GM21381 (cell line): ENCODE results near the gene PCDH9.

Experiments
- ATAC-seq: cut with Tn5 transposase; IDR thresholded peaks from one replicate; pipeline ENCODE4 v1.9.1; 2021; ENCODE audit warnings: mild to moderate bottlenecking, moderate library complexity; ENCODE audit not compliant: unreplicated experiment

Gene PCDH9

GRCh38 chr13:67090856-67091255 is 139.3 kb downstream of the PCDH9 start:
- ATAC-seq: no peak

- no peak for ATAC-seq
Measured at GRCh38 chr13:67087527-67087926, 142.6 kb downstream of the PCDH9 start.

- ATAC-seq: no peak
Measured at GRCh38 chr13:67086260-67086659, 143.9 kb downstream of the PCDH9 start.

- no peak for ATAC-seq
Measured at GRCh38 chr13:67084066-67084465, 146.1 kb downstream of the PCDH9 start.

- ATAC-seq: no peak
Measured at GRCh38 chr13:67083519-67083918, 146.6 kb downstream of the PCDH9 start.

GRCh38 chr13:67080351-67080750 is 149.8 kb downstream of the PCDH9 start:
- no peak for ATAC-seq

GRCh38 chr13:67078062-67078461 is 152.1 kb downstream of the PCDH9 start:
- no peak for ATAC-seq

GRCh38 chr13:67077132-67077531 is 153.0 kb downstream of the PCDH9 start:
- no peak for ATAC-seq

GRCh38 chr13:67076378-67076777 is 153.8 kb downstream of the PCDH9 start:
- ATAC-seq: no peak

GRCh38 chr13:67075239-67075638 is 154.9 kb downstream of the PCDH9 start:
- ATAC-seq: no peak

GRCh38 chr13:67071918-67072598 is 158.1 kb downstream of the PCDH9 start:
- no peak for ATAC-seq

- no peak for ATAC-seq
Measured at GRCh38 chr13:67070306-67070705, 159.8 kb downstream of the PCDH9 start.

- ATAC-seq: no peak
Measured at GRCh38 chr13:67069117-67069767, 160.9 kb downstream of the PCDH9 start.

GRCh38 chr13:67064920-67065319 is 165.2 kb downstream of the PCDH9 start:
- no peak for ATAC-seq

- no peak for ATAC-seq
Measured at GRCh38 chr13:67063036-67063435, 167.1 kb downstream of the PCDH9 start.

- no peak for ATAC-seq
Measured at GRCh38 chr13:67062160-67062559, 168.0 kb downstream of the PCDH9 start.

- ATAC-seq: no peak
Measured at GRCh38 chr13:67061750-67062149, 168.4 kb downstream of the PCDH9 start.

- ATAC-seq: no peak
Measured at GRCh38 chr13:67052550-67053490, 177.3 kb downstream of the PCDH9 start.

- ATAC-seq: no peak
Measured at GRCh38 chr13:67049744-67050143, 180.4 kb downstream of the PCDH9 start.

GRCh38 chr13:67048821-67049150 is 181.3 kb downstream of the PCDH9 start:
- no peak for ATAC-seq

GRCh38 chr13:67048084-67048820 is 181.9 kb downstream of the PCDH9 start:
- peak; percentile 92 for ATAC-seq
